HG03097 (cell line): Measurements from ENCODE around the gene CEP78.

ENCODE experiments used
- ATAC-seq: cut with Tn5 transposase; IDR thresholded peaks from one replicate; pipeline ENCODE4 v1.9.1; 2021; ENCODE audit not compliant: unreplicated experiment, low FRiP score

CEP78 gene

GRCh38 chr9:78304357-78304756 lies 68.5 kb downstream of the CEP78 start:
- no peak for ATAC-seq

- ATAC-seq = no peak
These were observed 70.6 kb downstream of the CEP78 start for GRCh38 chr9:78306222-78307076.

- ATAC-seq = no peak
These were observed 71.5 kb downstream of the CEP78 start for GRCh38 chr9:78307360-78307759.

- ATAC-seq = no peak
These were observed 73.2 kb downstream of the CEP78 start for GRCh38 chr9:78309066-78309465.

- ATAC-seq = no peak
These were observed 75.2 kb downstream of the CEP78 start for GRCh38 chr9:78311075-78311474.

- no peak for ATAC-seq
These were observed 76.1 kb downstream of the CEP78 start for GRCh38 chr9:78311886-78312524.

GRCh38 chr9:78314550-78314949 lies 78.7 kb downstream of the CEP78 start:
- ATAC-seq = no peak

- no peak for ATAC-seq
These were observed 79.3 kb downstream of the CEP78 start for GRCh38 chr9:78314953-78315870.

- no peak for ATAC-seq
These were observed 80.5 kb downstream of the CEP78 start for GRCh38 chr9:78316166-78316892.

- ATAC-seq = no peak
These were observed 83.5 kb downstream of the CEP78 start for GRCh38 chr9:78319197-78320029.

GRCh38 chr9:78320030-78320693 lies 84.3 kb downstream of the CEP78 start:
- no peak for ATAC-seq

- no peak for ATAC-seq
These were observed 85.1 kb downstream of the CEP78 start for GRCh38 chr9:78320875-78321496.

GRCh38 chr9:78321505-78321904 lies 85.6 kb downstream of the CEP78 start:
- ATAC-seq = no peak

- ATAC-seq = no peak
These were observed 88.3 kb downstream of the CEP78 start for GRCh38 chr9:78324068-78324650.

GRCh38 chr9:78324682-78325081 lies 88.8 kb downstream of the CEP78 start:
- ATAC-seq = no peak

GRCh38 chr9:78325343-78325742 lies 89.5 kb downstream of the CEP78 start:
- no peak for ATAC-seq

- ATAC-seq = no peak
These were observed 90.0 kb downstream of the CEP78 start for GRCh38 chr9:78325846-78326360.

GRCh38 chr9:78326564-78326963 lies 90.7 kb downstream of the CEP78 start:
- ATAC-seq = no peak
